GM10266 (cell line): Measurements from ENCODE around the gene DRD1.

Source experiments
- DNase-seq: peaks from one replicate; pipeline ENCODE4 v3.0.0; 2012; ENCODE audit errors: extremely low spot score
- CTCF ChIP-seq: IDR thresholded peaks from 2 replicates; pipeline ENCODE4 v1.5.1; 2012; ENCODE audit warnings: mild to moderate bottlenecking, low read depth; ENCODE audit not compliant: control insufficient read depth, insufficient read depth; ENCODE audit errors: missing control alignments

DRD1 gene

DNA sequence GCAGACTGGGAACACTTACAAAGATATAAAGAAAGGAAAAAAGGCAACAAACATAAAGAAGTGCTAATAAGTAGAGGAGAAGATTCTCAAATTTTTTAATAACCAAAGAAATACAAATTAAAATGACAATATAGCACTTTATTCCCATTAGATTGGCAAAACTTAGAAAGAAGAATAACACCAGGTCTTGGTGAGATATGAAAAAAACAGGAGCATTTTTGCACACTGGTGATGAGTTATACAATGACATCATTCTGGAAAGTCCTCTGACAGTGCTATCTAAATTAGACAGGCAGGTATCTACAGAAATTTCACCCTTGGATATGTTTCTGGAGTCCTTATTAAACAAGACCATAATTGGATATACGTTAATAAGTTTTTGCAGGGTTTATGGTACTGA lies 24.9 kb upstream of the DRD1 start:
- no peak for DNase-seq
- no peak for TF ChIP-seq CTCF

- no peak for TF ChIP-seq CTCF
- no peak for DNase-seq
Observed at GRCh38 chr5:175467983-175468690, 24.2 kb upstream of the DRD1 start.

- TF ChIP-seq CTCF, result no peak
- no peak for DNase-seq
Observed at GRCh38 chr5:175466700-175467318, 22.8 kb upstream of the DRD1 start.

DNA sequence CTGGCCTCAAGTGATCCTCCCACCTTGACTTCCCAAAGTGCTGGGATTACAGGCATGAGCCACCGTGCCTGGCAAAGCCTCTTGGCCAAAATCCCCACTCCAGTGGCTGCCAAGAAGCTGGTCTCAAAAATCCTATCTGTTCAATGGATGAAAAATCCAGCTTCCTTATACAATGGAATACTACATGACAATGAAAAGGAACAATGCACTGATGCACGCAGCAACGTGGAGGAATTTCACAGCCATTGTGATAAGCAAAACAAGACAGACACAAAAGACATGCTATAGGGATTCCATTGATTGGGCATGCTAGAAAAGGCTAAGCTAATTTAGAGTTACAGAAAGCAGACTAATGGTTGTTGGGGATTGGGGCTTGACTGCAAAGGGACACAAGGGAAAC lies 21.3 kb upstream of the DRD1 start:
- no peak for DNase-seq
- no peak for TF ChIP-seq CTCF

- no peak for TF ChIP-seq CTCF
- DNase-seq, result no peak
Observed at GRCh38 chr5:175464942-175465233, 20.9 kb upstream of the DRD1 start.

DNA sequence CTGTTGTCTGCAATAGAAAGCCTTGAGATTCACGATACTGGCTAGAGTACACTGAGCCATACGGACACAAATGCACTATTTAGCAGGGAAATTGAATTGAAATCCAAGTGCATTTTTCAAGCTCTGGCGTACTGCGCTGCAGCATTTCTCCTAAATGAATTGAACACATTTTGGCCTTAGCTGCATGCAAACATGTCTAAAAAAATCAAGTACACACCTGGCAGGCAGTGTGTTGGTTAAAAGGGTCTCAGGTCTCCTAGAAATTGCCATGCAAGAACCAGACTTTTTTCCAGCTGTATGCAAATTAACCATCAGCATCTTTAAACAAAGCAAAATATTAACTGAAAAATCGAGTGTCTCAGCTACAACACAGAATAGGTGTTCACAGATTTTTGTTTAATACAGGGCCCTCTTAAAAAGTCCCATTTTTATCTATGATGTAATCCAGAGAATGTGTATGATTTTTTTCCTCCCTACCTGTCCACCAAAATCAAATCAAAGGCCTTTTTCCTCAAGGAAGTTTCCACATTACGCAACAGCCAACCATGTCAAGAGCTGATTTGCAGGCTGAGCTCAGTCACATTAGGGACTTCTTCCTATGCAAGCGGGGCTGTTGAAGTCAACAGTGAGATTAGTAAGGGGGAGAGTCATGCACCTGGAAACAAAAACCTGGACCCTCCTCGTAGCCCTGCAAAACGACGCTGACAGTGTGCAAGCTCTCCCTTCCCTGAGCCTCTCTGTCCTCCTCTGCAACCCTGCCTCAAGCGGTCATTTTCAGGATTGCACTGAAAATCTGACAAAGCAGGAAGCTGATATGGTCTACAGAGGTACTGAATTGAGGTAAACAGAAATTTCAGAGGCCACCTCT lies 20.3 kb upstream of the DRD1 start:
- peak; percentile 74 for TF ChIP-seq CTCF
- peak; percentile 57 for DNase-seq

GRCh38 chr5:175463641-175464040 lies 19.7 kb upstream of the DRD1 start:
- TF ChIP-seq CTCF, result no peak
- DNase-seq, result no peak
